Activated CD8-positive, alpha-beta memory T cell treated with anti-CD3 and anti-CD28 coated beads for 24 hours (primary cell): ENCODE data around the gene DAB2IP.

Experiments
- DNase-seq: peaks from one replicate; pipeline ENCODE4 v3.0.0-alpha.2; 2020

Gene DAB2IP

DNA sequence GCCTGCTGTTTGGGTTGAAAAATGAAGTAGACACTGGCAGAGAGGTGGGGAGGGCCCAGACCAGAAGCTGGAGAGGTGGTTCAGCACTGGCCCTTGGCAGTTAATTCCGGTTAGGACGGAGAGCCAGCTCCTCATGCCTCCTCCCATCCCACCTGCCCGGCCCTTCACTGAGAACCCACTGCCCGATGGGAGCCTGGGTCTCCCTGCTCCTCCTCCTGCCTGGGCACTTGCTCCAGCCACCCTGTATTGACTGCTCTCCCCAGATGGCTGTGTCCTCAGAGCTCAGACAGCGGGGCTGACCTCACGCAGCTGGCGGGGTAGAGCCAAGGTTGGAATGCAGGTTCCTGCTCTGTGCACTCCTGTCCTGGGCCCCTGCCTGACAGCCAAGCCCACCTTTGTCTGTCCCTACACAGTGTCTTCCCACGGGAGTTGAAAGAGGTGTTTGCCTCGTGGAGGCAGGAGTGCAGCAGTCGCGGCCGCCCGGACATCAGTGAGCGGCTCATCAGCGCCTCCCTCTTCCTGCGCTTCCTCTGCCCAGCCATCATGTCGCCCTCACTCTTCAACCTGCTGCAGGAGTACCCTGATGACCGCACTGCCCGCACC, 114.7 kb downstream of the DAB2IP start:
- DNase-seq: no peak

DNA sequence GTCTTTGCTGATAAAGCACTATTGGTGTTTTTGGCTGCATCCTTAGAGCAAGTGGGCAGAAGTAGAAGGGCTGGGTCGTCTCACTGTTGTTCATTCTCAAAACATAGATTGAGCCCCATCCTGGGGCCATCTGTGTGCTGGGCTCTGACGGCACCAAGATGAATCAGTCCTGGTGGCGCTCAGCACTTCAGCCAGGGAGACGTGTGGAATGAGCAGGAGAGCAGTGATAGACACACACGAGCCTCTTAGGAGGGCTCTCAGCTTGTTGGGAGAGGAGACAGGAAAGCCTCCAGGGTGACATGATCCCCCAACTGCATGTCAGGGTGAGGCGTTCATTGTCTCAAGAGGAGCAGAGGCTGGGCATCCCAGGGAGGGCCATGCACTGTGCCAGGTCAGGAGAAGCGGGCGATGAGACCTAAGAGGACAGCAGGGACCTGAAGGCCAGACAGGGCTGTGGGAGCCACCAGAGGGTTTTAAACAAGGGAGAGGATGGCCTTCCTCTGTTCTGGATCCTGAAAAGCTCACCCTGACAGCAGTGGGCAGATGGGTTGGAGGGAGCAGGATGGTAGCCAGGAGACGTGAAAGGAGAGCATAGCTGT, 115.8 kb downstream of the DAB2IP start:
- DNase-seq: no peak

DNA sequence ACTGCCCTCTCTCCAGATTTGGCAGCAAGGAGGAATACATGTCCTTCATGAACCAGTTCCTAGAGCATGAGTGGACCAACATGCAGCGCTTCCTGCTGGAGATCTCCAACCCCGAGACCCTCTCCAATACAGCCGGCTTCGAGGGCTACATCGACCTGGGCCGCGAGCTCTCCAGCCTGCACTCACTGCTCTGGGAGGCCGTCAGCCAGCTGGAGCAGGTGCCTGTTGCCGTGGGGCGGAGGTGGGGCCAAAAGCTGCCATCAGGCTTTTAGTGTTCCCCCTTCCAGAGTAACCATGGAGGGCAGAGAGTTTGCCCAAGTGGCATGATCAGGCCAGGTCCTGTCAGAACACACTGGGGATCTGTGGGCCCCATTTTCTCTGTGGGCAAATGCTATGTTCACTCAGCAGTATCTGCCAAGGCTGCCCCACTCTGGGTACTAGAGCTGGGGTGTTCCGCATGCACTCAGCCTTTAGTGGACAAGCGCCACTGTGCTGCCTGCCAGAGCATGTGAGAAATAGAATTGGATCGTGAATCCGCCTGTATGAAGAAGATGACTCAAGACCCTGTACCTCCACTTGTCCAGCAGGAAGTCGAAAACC, 117.1 kb downstream of the DAB2IP start:
- no peak for DNase-seq

DNA sequence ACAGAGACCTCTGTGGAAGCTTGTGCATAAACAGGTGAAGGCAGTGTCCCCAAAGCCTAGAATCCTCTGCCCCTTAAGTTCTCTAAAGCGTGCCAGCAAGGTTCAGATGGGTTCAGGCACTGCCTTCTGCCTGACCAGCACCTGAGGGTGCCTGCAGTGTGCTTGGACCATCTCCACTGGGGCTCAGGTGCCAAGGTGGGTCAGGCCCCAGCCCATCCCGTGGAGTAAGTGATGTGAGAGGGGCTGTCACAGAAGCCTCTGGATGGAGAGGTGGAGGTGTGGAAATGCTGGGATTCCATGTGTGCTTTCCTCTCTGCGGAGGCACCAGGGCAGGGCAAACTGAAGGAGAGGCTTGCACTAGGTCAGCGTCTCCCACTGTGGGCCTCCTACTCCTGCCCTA, 118.5 kb downstream of the DAB2IP start:
- no peak for DNase-seq

DNA sequence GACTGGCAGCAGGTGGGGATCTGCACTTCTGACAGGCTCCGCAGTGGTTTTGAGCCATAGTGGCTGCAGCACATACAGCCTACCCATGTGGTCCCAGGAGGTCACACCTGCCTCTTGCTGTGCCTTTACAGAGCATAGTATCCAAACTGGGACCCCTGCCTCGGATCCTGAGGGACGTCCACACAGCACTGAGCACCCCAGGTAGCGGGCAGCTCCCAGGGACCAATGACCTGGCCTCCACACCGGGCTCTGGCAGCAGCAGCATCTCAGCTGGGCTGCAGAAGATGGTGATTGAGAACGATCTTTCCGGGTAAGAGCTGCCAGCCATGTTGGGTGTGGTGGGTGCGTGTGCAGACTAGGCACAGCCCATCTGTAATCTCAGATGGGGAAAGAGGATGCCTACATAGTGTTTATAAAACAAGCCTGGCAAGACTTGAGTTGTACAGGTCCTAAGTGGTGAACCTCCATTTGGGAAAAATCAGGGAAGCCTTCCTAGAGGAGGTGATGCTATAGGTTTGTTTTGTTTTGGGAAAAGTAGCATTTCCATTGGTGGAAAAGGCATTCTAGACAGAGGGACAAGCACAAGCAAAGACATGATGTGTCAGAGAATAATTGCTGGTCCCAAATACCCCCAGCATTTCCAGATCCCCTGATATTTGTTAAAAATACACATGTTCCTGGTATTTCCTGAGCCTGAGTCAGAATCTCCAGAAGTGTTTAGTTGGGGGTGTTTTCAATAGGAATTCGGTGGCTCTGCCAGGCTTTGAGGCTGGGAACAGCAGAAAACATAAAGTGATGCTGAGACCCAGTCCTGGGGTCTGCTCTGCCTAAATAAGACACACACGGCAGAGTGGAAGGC, 119.2 kb downstream of the DAB2IP start:
- DNase-seq: no peak

DNA sequence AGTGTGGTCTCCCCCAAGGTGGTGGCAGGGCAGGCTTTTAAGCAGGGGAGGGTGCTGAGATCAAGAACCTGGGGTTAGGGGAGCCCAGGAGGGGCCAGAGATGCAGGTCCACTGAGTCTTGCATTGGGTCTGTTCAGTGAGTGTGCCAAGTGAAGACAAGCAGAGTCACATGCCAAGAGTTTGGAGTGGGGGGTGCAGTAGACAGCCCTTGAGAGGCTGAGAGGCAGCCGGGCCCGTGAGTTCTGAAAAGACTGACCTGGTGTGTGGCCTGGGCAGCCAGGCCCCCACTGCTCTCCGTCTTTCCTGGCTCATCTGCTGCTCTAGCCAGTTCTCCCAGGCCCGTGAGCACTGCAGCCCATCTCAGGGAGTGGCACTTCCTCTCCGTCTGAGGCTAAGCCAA, 120.0 kb downstream of the DAB2IP start:
- DNase-seq: no peak

DNA sequence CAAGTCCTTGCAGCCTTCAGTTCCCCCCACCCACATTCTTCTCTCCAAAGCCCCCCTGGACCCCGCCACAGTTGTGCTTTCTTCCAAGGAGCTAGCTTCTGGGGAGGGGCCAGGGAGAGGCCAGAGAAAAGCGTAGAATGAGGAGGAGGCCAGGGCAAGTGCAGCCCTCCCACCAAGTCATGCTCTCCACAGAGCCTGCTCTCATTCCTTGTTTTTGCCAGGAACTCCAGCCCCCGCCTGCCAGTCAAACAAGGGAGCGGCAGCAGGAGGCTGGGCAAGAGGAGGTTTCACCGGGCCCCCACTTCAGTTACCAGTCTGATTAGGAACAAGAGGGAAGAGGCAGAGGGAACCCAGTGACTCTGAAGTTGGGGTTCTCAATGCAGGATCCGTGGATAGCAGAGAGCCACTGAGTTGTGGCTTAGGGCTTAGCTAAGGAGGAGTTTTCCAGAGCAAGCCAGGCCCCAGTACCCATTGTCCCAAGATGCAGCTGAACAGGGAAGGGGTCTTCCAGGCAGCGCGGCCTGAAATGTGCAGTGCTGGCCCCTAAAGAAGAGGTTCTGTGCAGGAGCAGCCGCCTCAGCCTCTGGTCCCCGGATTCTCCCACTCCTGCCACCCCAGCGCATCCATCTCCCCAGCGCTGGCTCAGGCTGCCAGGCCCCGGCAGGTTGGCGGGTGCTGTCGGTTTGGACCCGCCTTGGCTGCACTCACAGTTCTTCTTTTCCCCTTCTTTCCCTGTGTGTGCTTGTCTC, 120.6 kb downstream of the DAB2IP start:
- DNase-seq: no peak

DNA sequence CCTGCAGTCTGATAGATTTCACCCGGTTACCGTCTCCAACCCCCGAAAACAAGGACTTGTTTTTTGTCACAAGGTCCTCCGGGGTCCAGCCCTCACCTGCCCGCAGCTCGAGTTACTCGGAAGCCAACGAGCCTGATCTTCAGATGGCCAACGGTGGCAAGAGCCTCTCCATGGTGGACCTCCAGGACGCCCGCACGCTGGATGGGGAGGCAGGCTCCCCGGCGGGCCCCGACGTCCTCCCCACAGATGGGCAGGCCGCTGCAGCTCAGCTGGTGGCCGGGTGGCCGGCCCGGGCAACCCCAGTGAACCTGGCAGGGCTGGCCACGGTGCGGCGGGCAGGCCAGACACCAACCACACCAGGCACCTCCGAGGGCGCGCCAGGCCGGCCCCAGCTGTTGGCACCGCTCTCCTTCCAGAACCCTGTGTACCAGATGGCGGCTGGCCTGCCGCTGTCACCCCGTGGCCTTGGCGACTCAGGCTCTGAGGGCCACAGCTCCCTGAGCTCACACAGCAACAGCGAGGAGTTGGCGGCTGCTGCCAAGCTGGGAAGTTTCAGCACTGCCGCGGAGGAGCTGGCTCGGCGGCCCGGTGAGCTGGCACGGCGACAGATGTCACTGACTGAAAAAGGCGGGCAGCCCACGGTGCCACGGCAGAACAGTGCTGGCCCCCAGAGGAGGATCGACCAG, 121.3 kb downstream of the DAB2IP start:
- no peak for DNase-seq

DNA sequence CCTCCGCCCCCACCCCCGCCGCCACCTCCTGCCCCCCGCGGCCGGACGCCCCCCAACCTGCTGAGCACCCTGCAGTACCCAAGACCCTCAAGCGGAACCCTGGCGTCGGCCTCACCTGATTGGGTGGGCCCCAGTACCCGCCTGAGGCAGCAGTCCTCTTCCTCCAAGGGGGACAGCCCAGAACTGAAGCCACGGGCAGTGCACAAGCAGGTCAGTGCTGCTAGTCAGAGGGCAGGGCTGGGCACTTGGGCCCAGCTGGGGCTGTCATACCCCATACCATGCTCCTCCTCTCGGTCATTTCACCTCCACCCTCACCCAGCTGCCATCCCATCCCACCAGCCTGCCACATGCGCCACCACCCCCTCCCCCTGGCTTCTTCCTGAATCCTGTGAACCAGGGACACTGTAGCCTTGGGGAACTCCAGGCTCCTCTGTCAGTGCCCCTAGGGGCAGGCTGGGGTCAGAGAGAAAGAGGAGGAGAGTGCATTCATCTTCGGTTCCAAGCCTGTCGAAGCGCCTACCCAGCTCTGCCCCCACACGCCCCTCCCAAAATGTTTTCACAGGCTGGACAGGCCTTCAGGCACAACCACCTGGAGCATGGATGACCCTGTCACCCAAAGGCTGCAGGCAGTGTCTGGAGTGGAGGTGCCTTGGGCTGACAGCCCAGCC, 122.0 kb downstream of the DAB2IP start:
- DNase-seq: no peak

DNA sequence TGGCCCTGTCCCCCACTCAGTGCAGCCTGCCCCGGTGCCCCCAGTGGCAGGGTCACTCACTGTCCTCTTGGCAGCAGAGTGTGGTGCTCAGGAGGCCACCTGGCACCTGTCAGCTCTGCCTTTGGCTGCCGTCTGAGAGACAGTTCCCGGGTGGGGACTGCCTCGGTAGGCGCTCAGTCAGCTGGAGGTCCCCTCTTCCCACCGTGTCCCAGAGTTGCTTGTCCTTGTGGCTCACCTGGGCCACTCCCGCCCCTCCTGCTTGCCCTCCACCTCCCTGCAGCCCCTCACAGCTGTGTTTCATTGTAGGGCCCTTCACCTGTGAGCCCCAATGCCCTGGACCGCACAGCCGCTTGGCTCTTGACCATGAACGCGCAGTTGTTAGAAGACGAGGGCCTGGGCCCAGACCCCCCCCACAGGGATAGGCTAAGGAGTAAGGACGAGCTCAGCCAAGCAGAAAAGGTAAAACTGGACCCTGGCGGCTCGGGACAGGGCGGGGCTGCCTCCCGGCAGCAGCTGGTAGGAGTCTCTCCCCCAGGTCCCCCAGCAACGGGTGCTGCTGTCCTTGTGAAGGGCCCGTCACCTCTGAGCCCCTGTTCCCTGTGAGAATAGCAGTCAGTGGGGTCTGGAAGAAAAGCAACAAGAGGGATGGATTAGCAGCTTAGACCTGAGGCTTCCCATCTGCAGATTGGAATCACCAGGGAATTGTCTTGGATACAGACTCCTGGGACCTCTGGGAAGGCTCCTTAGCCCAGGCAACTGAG, 122.7 kb downstream of the DAB2IP start:
- DNase-seq: no peak

DNA sequence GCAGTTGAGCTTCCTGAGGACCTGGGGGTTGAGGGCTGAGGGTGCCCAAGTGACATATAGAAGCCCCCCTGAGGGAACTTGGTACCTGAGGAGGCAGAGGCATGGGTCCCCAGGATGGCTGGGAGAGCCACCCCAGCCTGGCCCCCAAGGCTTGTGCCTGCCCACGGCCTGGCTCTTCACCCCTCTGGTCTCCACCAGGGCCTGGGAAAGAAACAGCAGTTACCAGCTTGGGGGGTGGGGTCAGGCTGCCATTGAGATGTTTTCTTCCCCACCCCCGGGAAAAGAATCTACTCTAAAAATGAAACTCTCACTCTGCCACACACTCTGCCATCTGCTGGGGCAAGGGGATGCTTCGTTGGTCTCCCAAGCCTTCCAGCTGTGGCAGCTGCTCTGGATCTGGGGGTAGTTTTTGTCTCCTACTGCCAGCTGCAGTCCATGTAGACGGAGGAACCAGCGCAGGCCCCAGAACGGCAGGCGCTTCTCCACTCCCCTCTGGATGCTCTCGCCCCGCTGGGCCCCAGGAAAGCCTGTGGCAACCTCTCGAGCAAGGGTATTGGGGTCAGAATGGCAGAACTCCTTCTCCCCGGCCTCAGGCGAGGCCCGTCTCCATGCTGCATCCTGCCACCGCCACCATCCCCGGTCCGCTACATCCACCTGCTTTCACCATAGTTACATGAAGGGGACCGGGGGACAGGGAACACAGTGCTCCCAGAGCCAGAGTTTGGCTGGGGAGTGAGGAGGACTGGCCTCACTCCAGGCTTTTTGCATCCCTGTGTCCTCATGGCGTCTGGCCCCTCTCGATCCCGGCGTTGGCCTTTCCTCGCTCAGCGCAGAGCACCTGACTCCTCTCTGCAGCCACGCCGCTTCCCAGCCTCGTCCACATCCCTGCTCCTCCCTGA, 123.5 kb downstream of the DAB2IP start:
- no peak for DNase-seq

DNA sequence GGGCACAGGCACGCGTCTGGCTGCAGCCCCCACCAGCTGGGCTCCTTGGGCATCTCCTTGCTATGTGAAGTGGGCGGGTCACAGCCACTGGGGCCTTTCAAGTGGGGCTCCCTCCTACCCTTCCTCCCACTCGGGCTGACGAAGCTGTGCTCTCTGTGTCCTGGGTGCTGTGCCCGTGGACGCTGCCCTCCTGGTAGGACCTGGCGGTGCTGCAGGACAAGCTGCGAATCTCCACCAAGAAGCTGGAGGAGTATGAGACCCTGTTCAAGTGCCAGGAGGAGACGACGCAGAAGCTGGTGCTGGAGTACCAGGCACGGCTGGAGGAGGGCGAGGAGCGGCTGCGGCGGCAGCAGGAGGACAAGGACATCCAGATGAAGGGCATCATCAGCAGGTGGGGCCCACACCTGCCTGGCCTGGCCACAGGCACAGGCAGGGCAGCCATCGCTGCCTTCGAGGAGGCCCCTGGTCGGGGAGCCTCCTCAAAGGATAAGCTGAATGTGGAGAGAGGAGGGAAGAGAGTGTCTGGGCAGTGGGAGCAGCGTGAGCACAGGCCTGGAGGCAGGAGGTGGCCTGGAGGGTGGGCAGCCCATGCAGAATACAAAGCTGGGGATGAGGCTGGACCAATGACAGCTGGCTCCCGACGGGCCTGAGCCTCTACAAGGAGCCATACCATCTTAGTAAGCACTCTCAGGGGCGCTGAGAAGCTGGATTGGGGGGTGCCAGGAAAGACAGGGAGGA, 124.7 kb downstream of the DAB2IP start:
- no peak for DNase-seq

DNA sequence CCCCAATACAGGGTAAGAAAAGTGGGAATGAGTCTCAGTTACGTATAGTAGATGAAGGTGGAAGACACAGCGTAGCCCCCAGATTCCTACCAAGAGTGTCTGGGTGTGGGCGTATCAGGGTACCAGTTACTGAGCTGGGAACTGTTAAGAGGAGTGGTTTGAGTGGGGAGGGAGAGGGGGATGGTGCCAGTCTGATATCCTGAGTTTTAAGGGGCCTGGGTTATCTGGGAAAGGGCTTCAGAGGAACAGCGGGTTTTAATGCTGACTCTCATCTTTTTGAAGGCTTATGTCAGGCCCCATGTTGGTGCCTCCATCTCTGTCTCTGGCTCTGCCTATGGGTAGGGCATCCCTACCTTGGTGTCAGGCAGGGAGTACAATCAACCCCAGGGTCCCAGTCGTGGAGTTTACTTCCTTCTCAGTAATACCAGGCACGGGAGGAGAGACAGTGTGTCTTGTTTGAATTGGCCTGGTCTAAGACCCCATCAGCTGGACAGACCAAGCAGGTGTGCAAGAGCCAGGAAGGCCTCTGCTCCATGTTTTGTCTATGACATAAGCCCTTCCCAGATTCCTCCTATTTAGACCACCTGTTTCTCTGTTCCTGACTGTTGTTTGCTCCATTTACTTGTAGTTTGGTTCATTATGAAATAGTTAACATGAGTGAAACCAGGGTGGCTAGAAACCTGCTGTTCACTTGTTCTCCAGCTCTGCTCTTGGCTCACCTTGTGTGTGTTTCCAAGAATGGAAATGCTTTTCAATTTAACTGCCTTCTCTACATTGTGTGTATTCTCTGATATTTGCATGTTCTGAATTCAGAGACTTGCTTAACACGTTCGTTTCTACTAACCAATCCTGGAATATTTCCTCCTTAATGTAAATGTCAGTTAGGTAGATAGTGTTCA, 125.6 kb downstream of the DAB2IP start:
- no peak for DNase-seq

DNA sequence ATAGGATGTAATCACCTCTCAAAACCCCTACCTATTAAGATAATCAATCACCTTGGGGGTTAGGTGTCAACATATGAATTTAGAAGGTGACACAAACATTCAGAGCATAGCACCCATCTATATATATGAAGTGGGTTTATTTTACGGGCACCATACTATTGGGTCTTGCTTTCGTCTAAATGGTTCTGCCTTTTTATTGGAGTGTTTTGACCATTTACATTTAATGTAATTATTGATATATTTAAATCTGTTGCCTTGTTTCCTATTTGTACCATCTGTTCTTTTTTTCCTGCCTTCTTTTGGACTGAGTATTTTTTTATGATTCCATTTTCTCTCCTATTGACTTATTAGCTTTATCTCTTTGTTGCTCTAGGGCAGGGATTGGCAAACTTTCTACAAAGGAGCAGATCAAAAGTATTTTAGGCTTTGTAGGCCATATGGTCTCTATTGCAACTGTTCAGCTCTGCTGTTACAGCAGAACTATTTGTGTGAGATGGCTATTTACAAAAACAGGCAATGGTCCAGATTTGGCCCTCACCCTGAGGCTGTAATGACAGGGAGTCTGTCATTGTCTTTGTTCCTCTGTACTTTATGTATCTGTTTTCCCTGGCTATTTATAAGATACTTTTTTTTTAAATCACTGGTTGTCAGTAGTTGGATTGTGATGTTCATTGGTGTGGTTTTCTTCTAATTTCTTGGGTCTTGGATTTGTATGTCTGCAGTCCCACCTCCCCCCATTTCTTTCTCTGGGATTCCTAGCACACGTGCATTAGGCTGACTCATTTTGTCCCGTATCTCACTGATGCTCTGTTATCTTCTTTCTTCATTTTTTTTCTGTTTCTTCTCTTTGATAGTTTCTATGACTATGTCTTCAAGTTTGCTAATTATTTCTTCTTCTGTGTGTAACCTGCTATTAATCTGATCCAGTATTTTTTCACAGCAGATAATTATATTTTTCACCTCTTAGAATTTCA, 127.1 kb downstream of the DAB2IP start:
- no peak for DNase-seq

DNA sequence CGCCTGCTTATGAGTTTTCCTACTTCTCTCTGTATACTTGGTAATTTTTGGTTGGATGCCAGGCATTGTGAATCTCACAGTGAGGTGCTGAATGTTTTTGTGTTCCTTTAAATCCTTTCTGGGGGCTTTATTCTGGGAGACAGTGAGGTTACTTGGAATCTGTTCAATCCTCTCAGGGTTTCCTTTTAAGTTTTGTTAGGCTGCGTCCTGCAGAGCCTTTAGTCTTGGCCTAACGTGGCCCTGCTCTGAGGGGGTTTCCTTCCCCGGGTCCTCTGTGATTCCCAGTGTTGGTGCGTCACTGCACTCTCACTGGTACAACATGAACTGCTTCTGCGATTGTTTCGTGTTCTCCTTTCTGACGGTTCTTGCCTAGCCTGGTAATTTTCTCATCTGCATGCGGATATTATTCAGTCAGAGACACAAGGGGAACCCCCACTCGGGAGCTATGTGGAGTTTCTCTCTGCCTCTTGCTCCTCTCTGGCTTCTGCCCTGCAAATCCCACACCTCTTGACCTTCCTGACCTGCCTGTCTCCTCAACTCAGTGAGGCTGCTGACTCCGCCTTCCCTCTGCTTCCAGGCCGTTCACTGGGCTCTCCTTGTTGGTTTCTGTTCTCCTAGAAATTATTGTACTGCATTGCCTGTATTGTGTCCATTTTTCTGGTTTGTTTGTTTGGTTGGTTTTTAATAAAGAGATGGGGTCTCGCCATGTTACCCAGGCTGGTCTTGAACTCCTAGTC, 128.1 kb downstream of the DAB2IP start:
- no peak for DNase-seq
